OCI-LY1 (cell line): ENCODE measurements around the gene ZBTB7C.

Experiments used
- H2AFZ ChIP-seq: fragments of 200-600 bp; sonication (generic), shearing (Covaris generic); 2 replicates; pipeline ENCODE4 v1.6.0; 2014; ENCODE audit warnings: antibody characterized with exemption, mild to moderate bottlenecking, low read length
- H3F3A ChIP-seq: fragments of 200-600 bp; sonication (generic), shearing (Covaris generic); 2 replicates; pipeline ENCODE4 v1.6.0; 2014; ENCODE audit warnings: mild to moderate bottlenecking, antibody characterized with exemption, low read length, moderate library complexity; ENCODE audit not compliant: insufficient read depth
- H3K27ac ChIP-seq: fragments of 200-600 bp; sonication (generic); 2 replicates; pipeline ENCODE4 v1.5.1; 2014; ENCODE audit warnings: low read length, mixed run types, mild to moderate bottlenecking, low read depth; ENCODE audit not compliant: poor library complexity, severe bottlenecking
- H3K27me3 ChIP-seq: fragments of 200-600 bp; sonication (generic); 2 replicates; pipeline ENCODE4 v1.6.0; 2014; ENCODE audit warnings: antibody characterized with exemption, mild to moderate bottlenecking, low read length, moderate library complexity; ENCODE audit not compliant: insufficient read depth
- H3K36me3 ChIP-seq: fragments of 200-600 bp; sonication (generic); 2 replicates; pipeline ENCODE4 v1.6.1; 2014; ENCODE audit warnings: mild to moderate bottlenecking, antibody characterized with exemption, low read length, moderate library complexity, mixed read lengths; ENCODE audit not compliant: insufficient read depth
- H3K4me1 ChIP-seq: fragments of 200-600 bp; sonication (generic); 2 replicates; pipeline ENCODE4 v1.5.1; 2014; ENCODE audit warnings: mild to moderate bottlenecking, low read length, moderate library complexity; ENCODE audit not compliant: insufficient read depth, severe bottlenecking
- H3K4me2 ChIP-seq: fragments of 200-600 bp; sonication (generic), shearing (Covaris generic); 2 replicates; pipeline ENCODE4 v1.6.1; 2014; ENCODE audit warnings: low read length
- H3K4me3 ChIP-seq: fragments of 200-600 bp; sonication (generic); 2 replicates; pipeline ENCODE4 v1.5.1; 2014; ENCODE audit warnings: low read length, low read depth, mild to moderate bottlenecking, mixed read lengths; ENCODE audit not compliant: poor library complexity, severe bottlenecking
- H3K79me2 ChIP-seq: fragments of 200-600 bp; shearing (Covaris generic); 2 replicates; pipeline ENCODE4 v1.6.1; 2016; ENCODE audit warnings: mixed run types, low read length, mixed read lengths; ENCODE audit not compliant: insufficient read depth
- H3K9ac ChIP-seq: fragments of 200-600 bp; sonication (generic), shearing (Covaris generic); 2 replicates; pipeline ENCODE4 v1.6.1; 2014; ENCODE audit warnings: mild to moderate bottlenecking, low read length, mixed read lengths
- H3K9me2 ChIP-seq: fragments of 200-600 bp; sonication (generic), shearing (Covaris generic); 2 replicates; pipeline ENCODE4 v1.6.1; 2014; ENCODE audit warnings: low read depth, mild to moderate bottlenecking, low read length, mixed read lengths
- H3K9me3 ChIP-seq: fragments of 200-600 bp; shearing (Covaris generic); 2 replicates; pipeline ENCODE4 v1.6.1; 2014; ENCODE audit warnings: low read length, mixed read lengths
- H4K20me1 ChIP-seq: fragments of 200-600 bp; sonication (generic), shearing (Covaris generic); 2 replicates; pipeline ENCODE4 v1.6.0; 2016; ENCODE audit warnings: mild to moderate bottlenecking, low read length; ENCODE audit not compliant: insufficient read depth
- CTCF ChIP-seq: fragments of 200-600 bp; sonication (generic), shearing (Covaris generic); IDR thresholded peaks from 2 replicates; pipeline ENCODE4 v1.5.1; 2017; ENCODE audit warnings: mild to moderate bottlenecking, antibody characterized with exemption, low read length, moderate library complexity, mixed read lengths
- EZH2 ChIP-seq: fragments of 200-600 bp; sonication (generic), shearing (Covaris generic); IDR thresholded peaks from 2 replicates; pipeline ENCODE4 v1.8.0; 2017; ENCODE audit warnings: borderline replicate concordance, mixed run types, mild to moderate bottlenecking, antibody characterized with exemption, low read length, moderate library complexity, mixed read lengths

The ZBTB7C gene

GRCh38 chr18:48173557-48173956, 235.6 kb downstream of the ZBTB7C start:
- Histone ChIP-seq H3K27me3 (no peaks in the 10 kb centered on the region), H3K9me2 (no peaks in the 10 kb centered on the region), H3K36me3 (no peaks in the 10 kb centered on the region), H3K4me2 (no peak overlapping the region), H3K27ac (no peak overlapping the region), H3F3A (no peaks in the 10 kb centered on the region), H3K9me3 (no peaks in the 10 kb centered on the region), H3K79me2 (no peaks in the 10 kb centered on the region), H3K4me3 (no peak overlapping the region), H3K9ac (no peak overlapping the region), H3K4me1 (no peaks in the 10 kb centered on the region), H4K20me1 (no peaks in the 10 kb centered on the region), H2AFZ (no peak overlapping the region)
- no peak for TF ChIP-seq EZH2
- TF ChIP-seq CTCF = no peak

- Histone ChIP-seq H3K9me2 (no peaks in the 10 kb centered on the region), H3K9me3 (no peaks in the 10 kb centered on the region), H3K9ac (no peak overlapping the region)
These were observed 236.8 kb downstream of the ZBTB7C start for GRCh38 chr18:48172226-48173006.

GRCh38 chr18:48171490-48172188, 237.5 kb downstream of the ZBTB7C start:
- H3K9ac ChIP-seq = no peak overlapping the region
- no peaks in the 10 kb centered on the region for H3K4me1 ChIP-seq
- H3K36me3 ChIP-seq = no peaks in the 10 kb centered on the region
- H3K27me3 ChIP-seq = no peaks in the 10 kb centered on the region
- no peak for TF ChIP-seq CTCF
- no peak for TF ChIP-seq EZH2
- H2AFZ ChIP-seq = no peak overlapping the region
- no peaks in the 10 kb centered on the region for H4K20me1 ChIP-seq
- H3K9me2 ChIP-seq = no peaks in the 10 kb centered on the region
- no peaks in the 10 kb centered on the region for H3K9me3 ChIP-seq
- H3F3A ChIP-seq = no peaks in the 10 kb centered on the region
- no peaks in the 10 kb centered on the region for H3K79me2 ChIP-seq
- no peak overlapping the region for H3K4me2 ChIP-seq
- H3K27ac ChIP-seq = no peak overlapping the region
- H3K4me3 ChIP-seq = no peak overlapping the region

More at GRCh38 chr18:48172226-48173006, 236.8 kb downstream of the ZBTB7C start:
- H3K4me2 ChIP-seq = no peak overlapping the region
- no peaks in the 10 kb centered on the region for H3K4me1 ChIP-seq
- H3K4me3 ChIP-seq = no peak overlapping the region
- H3K27ac ChIP-seq = no peak overlapping the region
- H3F3A ChIP-seq = no peaks in the 10 kb centered on the region
- no peaks in the 10 kb centered on the region for H3K79me2 ChIP-seq
- no peaks in the 10 kb centered on the region for H4K20me1 ChIP-seq
- H3K36me3 ChIP-seq = no peaks in the 10 kb centered on the region
- no peak for TF ChIP-seq CTCF
- no peaks in the 10 kb centered on the region for H3K27me3 ChIP-seq
- H2AFZ ChIP-seq = no peak overlapping the region
